Measurements from ENCODE around the gene ENOX1.

ENOX1 gene

GRCh38 chr13:43797869-43798268, 11.1 kb upstream of the ENOX1 start:
- Mint-ChIP-seq H3K4me3 (no peak overlapping the region), H3K27me3 (no peaks in the 10 kb centered on the region), H3K9me3 (no peaks in the 10 kb centered on the region), H3K27ac (no peak overlapping the region), H3K4me1 (peaks cover 11% of the 10 kb centered on the region), H3K36me3 (no peaks in the 10 kb centered on the region)
- CTCF ChIA-PET, result no interaction called here
- no peak for DNase-seq

- CTCF ChIA-PET, result no interaction called here
- Mint-ChIP-seq H3K36me3 (no peaks in the 10 kb centered on the region), H3K4me1 (peaks cover 11% of the 10 kb centered on the region), H3K27me3 (peaks cover 3% of the 10 kb centered on the region), H3K27ac (no peak overlapping the region), H3K4me3 (no peak overlapping the region), H3K9me3 (no peaks in the 10 kb centered on the region)
- DNase-seq, result no peak
Measured at GRCh38 chr13:43797159-43797558, 10.4 kb upstream of the ENOX1 start.

GRCh38 chr13:43794416-43794815, 7.6 kb upstream of the ENOX1 start:
- H3K4me3 Mint-ChIP-seq, result no peak overlapping the region
- no peak overlapping the region for H3K27ac Mint-ChIP-seq
- CTCF ChIA-PET, result interaction anchor here (1.0 kb wide), 1 partner anchor 10 kb away, joined by 5 read pairs; no protein-coding TSS in a partner anchor
- H3K9me3 Mint-ChIP-seq, result no peaks in the 10 kb centered on the region
- H3K36me3 Mint-ChIP-seq, result no peaks in the 10 kb centered on the region
- peaks cover 7% of the 10 kb centered on the region for H3K27me3 Mint-ChIP-seq
- peaks cover 11% of the 10 kb centered on the region for H3K4me1 Mint-ChIP-seq
- no peak for DNase-seq

- Mint-ChIP-seq H3K4me3 (no peak overlapping the region), H3K4me1 (peaks cover 15% of the 10 kb centered on the region), H3K27me3 (peaks cover 18% of the 10 kb centered on the region), H3K36me3 (no peaks in the 10 kb centered on the region), H3K27ac (no peak overlapping the region), H3K9me3 (no peaks in the 10 kb centered on the region)
- DNase-seq, result no peak
- CTCF ChIA-PET, result interaction anchor here (0.9 kb wide), 2 partner anchors 11 to 12 kb away, joined by 3 read pairs; no protein-coding TSS in a partner anchor
Measured at GRCh38 chr13:43792076-43792881, 5.5 kb upstream of the ENOX1 start.

GRCh38 chr13:43787997-43788396, 1.2 kb upstream of the ENOX1 start:
- CTCF ChIA-PET, result interaction anchor here (0.9 kb wide), 1 partner anchor 672 kb away, joined by 3 read pairs; no protein-coding TSS in a partner anchor
- Mint-ChIP-seq H3K27ac (no peak overlapping the region), H3K4me1 (peaks cover 15% of the 10 kb centered on the region), H3K27me3 (peaks cover 43% of the 10 kb centered on the region), H3K4me3 (peak overlapping the region; percentile 66), H3K9me3 (no peaks in the 10 kb centered on the region), H3K36me3 (no peaks in the 10 kb centered on the region)
- DNase-seq, result no peak

- Mint-ChIP-seq H3K36me3 (no peaks in the 10 kb centered on the region), H3K4me1 (peaks cover 15% of the 10 kb centered on the region), H3K27me3 (peaks cover 43% of the 10 kb centered on the region), H3K9me3 (no peaks in the 10 kb centered on the region), H3K4me3 (peak overlapping the region; percentile 66), H3K27ac (no peak overlapping the region)
- DNase-seq, result no peak
- CTCF ChIA-PET, result interaction anchor here (0.9 kb wide), 1 partner anchor 671 kb away, joined by 3 read pairs; no protein-coding TSS in a partner anchor
Measured at GRCh38 chr13:43787518-43787891, 733 bp upstream of the ENOX1 start.

GRCh38 chr13:43786472-43786765, 353 bp downstream of the ENOX1 start:
- Mint-ChIP-seq H3K4me1 (peaks cover 15% of the 10 kb centered on the region), H3K27ac (no peak overlapping the region), H3K4me3 (peak overlapping the region; percentile 83), H3K27me3 (peaks cover 38% of the 10 kb centered on the region), H3K9me3 (no peaks in the 10 kb centered on the region), H3K36me3 (no peaks in the 10 kb centered on the region)
- DNase-seq, result no peak
- CTCF ChIA-PET, result interaction anchor here (1.2 kb wide), 1 partner anchor 702 kb away, joined by 3 read pairs; no protein-coding TSS in a partner anchor

- H3K27ac Mint-ChIP-seq, result no peak overlapping the region
- H3K4me1 Mint-ChIP-seq, result peaks cover 15% of the 10 kb centered on the region
- CTCF ChIA-PET, result interaction anchor here (1.2 kb wide), 1 partner anchor 701 kb away, joined by 3 read pairs; no protein-coding TSS in a partner anchor
- peak overlapping the region; percentile 83 for H3K4me3 Mint-ChIP-seq
- no peaks in the 10 kb centered on the region for H3K36me3 Mint-ChIP-seq
- H3K27me3 Mint-ChIP-seq, result peaks cover 38% of the 10 kb centered on the region
- no peaks in the 10 kb centered on the region for H3K9me3 Mint-ChIP-seq
- peak; percentile 41 for DNase-seq
Measured at GRCh38 chr13:43785650-43786471, 911 bp downstream of the ENOX1 start.

- no peak for DNase-seq
- Mint-ChIP-seq H3K36me3 (no peaks in the 10 kb centered on the region), H3K9me3 (no peaks in the 10 kb centered on the region), H3K27me3 (peaks cover 38% of the 10 kb centered on the region), H3K4me1 (peaks cover 15% of the 10 kb centered on the region), H3K27ac (no peak overlapping the region), H3K4me3 (peak overlapping the region; percentile 50)
- CTCF ChIA-PET, result interaction anchor here (2.0 kb wide), 1 partner anchor 19 kb away, joined by 6 read pairs; no protein-coding TSS in a partner anchor
Measured at GRCh38 chr13:43785261-43785649, 1.5 kb downstream of the ENOX1 start.

GRCh38 chr13:43784496-43784895, 2.3 kb downstream of the ENOX1 start:
- CTCF ChIA-PET, result interaction anchor here (1.0 to 2.0 kb wide), 2 partner anchors 16 to 20 kb away, joined by 4 to 6 read pairs; no protein-coding TSS in a partner anchor
- H3K27ac Mint-ChIP-seq, result no peak overlapping the region
- H3K4me3 Mint-ChIP-seq, result no peak overlapping the region
- H3K4me1 Mint-ChIP-seq, result peaks cover 15% of the 10 kb centered on the region
- H3K9me3 Mint-ChIP-seq, result no peaks in the 10 kb centered on the region
- no peaks in the 10 kb centered on the region for H3K36me3 Mint-ChIP-seq
- peaks cover 40% of the 10 kb centered on the region for H3K27me3 Mint-ChIP-seq
- DNase-seq, result no peak

GRCh38 chr13:43783820-43784219, 3.0 kb downstream of the ENOX1 start:
- CTCF ChIA-PET, result interaction anchor here (1.0 to 2.0 kb wide), 3 partner anchors 17 to 92 kb away, joined by 4 to 6 read pairs (median 4); no protein-coding TSS in a partner anchor
- peaks cover 15% of the 10 kb centered on the region for H3K4me1 Mint-ChIP-seq
- H3K36me3 Mint-ChIP-seq, result no peaks in the 10 kb centered on the region
- no peak overlapping the region for H3K4me3 Mint-ChIP-seq
- H3K27ac Mint-ChIP-seq, result no peak overlapping the region
- no peak for DNase-seq
- H3K9me3 Mint-ChIP-seq, result no peaks in the 10 kb centered on the region
- peaks cover 42% of the 10 kb centered on the region for H3K27me3 Mint-ChIP-seq

GRCh38 chr13:43782686-43783085, 4.1 kb downstream of the ENOX1 start:
- DNase-seq, result no peak
- no peaks in the 10 kb centered on the region for H3K9me3 Mint-ChIP-seq
- H3K36me3 Mint-ChIP-seq, result no peaks in the 10 kb centered on the region
- no peak overlapping the region for H3K4me3 Mint-ChIP-seq
- peaks cover 12% of the 10 kb centered on the region for H3K4me1 Mint-ChIP-seq
- CTCF ChIA-PET, result interaction anchor here (0.6 kb wide), 2 partner anchors 22 to 574 kb away, joined by 3 read pairs; no protein-coding TSS in a partner anchor
- H3K27me3 Mint-ChIP-seq, result peaks cover 40% of the 10 kb centered on the region
- H3K27ac Mint-ChIP-seq, result no peak overlapping the region

GRCh38 chr13:43780666-43781065, 6.1 kb downstream of the ENOX1 start:
- Mint-ChIP-seq H3K36me3 (no peaks in the 10 kb centered on the region), H3K27ac (no peak overlapping the region), H3K27me3 (peaks cover 20% of the 10 kb centered on the region), H3K4me1 (peaks cover 5% of the 10 kb centered on the region), H3K9me3 (no peaks in the 10 kb centered on the region), H3K4me3 (no peak overlapping the region)
- no peak for DNase-seq
- CTCF ChIA-PET, result no interaction called here

GRCh38 chr13:43776501-43777079, 10.2 kb downstream of the ENOX1 start:
- Mint-ChIP-seq H3K27ac (no peak overlapping the region), H3K27me3 (peaks cover 31% of the 10 kb centered on the region), H3K4me3 (no peak overlapping the region), H3K36me3 (no peaks in the 10 kb centered on the region), H3K4me1 (no peaks in the 10 kb centered on the region), H3K9me3 (no peaks in the 10 kb centered on the region)
- CTCF ChIA-PET, result no interaction called here
- DNase-seq, result no peak

Data from activated naive CD4-positive, alpha-beta T cell treated with anti-CD3 and anti-CD28 coated beads, Interleukin-2, amount 10 ng/mL, durations not matched to agents 7 days and 5 days (primary cell).